A673 (cell line): Measurements from ENCODE around the gene AP4B1. TPM values are rescaled to one million over a fixed set of nuclear protein-coding genes. Genes with fewer than 3 reads are reported as not detected.

Experiments
- BruUV-seq: library from RNA; stranded (reverse); fragments of 400-500 nt; replicated peaks from 2 replicates; lab custom pipeline; 2021; lab: Mats Ljungman, UMichigan
- CTCF ChIA-PET: fragments of 300-600 bp; sonication (Branson Sonifier 250); formaldehyde crosslinking; loops from one replicate; lab custom pipeline; 2022; ENCODE audit warnings: antibody characterized with exemption; lab: Charles Lee
- POLR2A ChIA-PET: fragments of 300-600 bp; sonication (Branson Sonifier 250); formaldehyde crosslinking; loops from one replicate; lab custom pipeline; 2022; ENCODE audit warnings: antibody characterized with exemption; ENCODE audit not compliant: low non-redundant PET; lab: Charles Lee
- DNase-seq: peaks from one replicate; pipeline ENCODE4 v3.0.0-alpha.2; 2015; ENCODE audit warnings: low spot score
- H3K27ac ChIP-seq: fragments of 200-600 bp; sonication (generic); 2 replicates; pipeline ENCODE4 v1.5.1; 2016; ENCODE audit warnings: mixed run types, low read depth, mild to moderate bottlenecking, mixed read lengths, antibody characterized with exemption, low read length; ENCODE audit not compliant: poor library complexity, severe bottlenecking
- H3K27me3 ChIP-seq: fragments of 200-600 bp; sonication (generic); replicated peaks from 2 replicates; pipeline ENCODE4 v1.6.1; 2017; ENCODE audit warnings: mixed run types, low read depth, mild to moderate bottlenecking, mixed read lengths, antibody characterized with exemption, low read length; ENCODE audit not compliant: insufficient read depth, poor library complexity
- H3K36me3 ChIP-seq: fragments of 200-600 bp; sonication (generic); 2 replicates; pipeline ENCODE4 v1.6.1; 2016; ENCODE audit warnings: mixed run types, mild to moderate bottlenecking, mixed read lengths, antibody characterized with exemption, low read length; ENCODE audit not compliant: insufficient read depth, poor library complexity, severe bottlenecking
- H3K4me1 ChIP-seq: fragments of 200-600 bp; sonication (generic); 2 replicates; pipeline ENCODE4 v1.6.1; 2017; ENCODE audit warnings: mixed run types, mild to moderate bottlenecking, mixed read lengths, antibody characterized with exemption, low read length; ENCODE audit not compliant: insufficient read depth, poor library complexity, severe bottlenecking
- H3K4me3 ChIP-seq: fragments of 200-600 bp; sonication (generic); 2 replicates; pipeline ENCODE4 v1.5.1; 2016; ENCODE audit warnings: low read depth, mixed run types, mild to moderate bottlenecking, mixed read lengths, low read length; ENCODE audit not compliant: poor library complexity, severe bottlenecking
- H3K9me3 ChIP-seq: fragments of 200-600 bp; sonication (generic); 2 replicates; pipeline ENCODE4 v1.6.1; 2016; ENCODE audit warnings: mixed run types, low read depth, mild to moderate bottlenecking, mixed read lengths, antibody characterized with exemption, low read length; ENCODE audit not compliant: poor library complexity, severe bottlenecking
- EZH2 ChIP-seq: fragments of 200-600 bp; sonication (generic); IDR thresholded peaks from 2 replicates; pipeline ENCODE4 v1.6.1; 2017; ENCODE audit warnings: borderline replicate concordance, low read depth, mild to moderate bottlenecking, mixed read lengths, antibody characterized with exemption, low read length; ENCODE audit not compliant: poor library complexity, severe bottlenecking
- intact Hi-C: fragments of 100-400 bp; cut with micrococcal nuclease; formaldehyde crosslinking; loops from one replicate; pipeline ENCODE4 v1.10.0; 2022; ENCODE audit not compliant: unreplicated experiment
- total RNA-seq: library from RNA; stranded (reverse); gene quantifications from 2 replicates; pipeline ENCODE4 v1.2.3, GENCODE V29; 2021
- TF ChIP-seq, protein P1 (sequence below): fragments of 300-800, 200-600 bp; sonication (generic); conservative IDR thresholded peaks from 2 replicates; pipeline ENCODE4 v1.5.1; 2017; ENCODE audit warnings: low read depth, mild to moderate bottlenecking, antibody characterized with exemption, low read length, moderate library complexity, mixed read lengths

Gene AP4B1
- total RNA-seq, 1 experiment from 2014 or later = 48.9 TPM

DNA sequence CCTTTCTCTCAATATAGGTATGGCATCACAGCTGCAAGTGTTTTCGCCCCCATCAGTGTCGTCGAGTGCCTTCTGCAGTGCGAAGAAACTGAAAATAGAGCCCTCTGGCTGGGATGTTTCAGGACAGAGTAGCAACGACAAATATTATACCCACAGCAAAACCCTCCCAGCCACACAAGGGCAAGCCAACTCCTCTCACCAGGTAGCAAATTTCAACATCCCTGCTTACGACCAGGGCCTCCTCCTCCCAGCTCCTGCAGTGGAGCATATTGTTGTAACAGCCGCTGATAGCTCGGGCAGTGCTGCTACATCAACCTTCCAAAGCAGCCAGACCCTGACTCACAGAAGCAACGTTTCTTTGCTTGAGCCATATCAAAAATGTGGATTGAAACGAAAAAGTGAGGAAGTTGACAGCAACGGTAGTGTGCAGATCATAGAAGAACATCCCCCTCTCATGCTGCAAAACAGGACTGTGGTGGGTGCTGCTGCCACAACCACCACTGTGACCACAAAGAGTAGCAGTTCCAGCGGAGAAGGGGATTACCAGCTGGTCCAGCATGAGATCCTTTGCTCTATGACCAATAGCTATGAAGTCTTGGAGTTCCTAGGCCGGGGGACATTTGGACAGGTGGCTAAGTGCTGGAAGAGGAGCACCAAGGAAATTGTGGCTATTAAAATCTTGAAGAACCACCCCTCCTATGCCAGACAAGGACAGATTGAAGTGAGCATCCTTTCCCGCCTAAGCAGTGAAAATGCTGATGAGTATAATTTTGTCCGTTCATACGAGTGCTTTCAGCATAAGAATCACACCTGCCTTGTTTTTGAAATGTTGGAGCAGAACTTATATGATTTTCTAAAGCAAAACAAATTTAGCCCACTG lies 36.0 kb upstream of the AP4B1 start:
- intact Hi-C loops = no loop called here
- H3K4me1 ChIP-seq = peaks cover 34% of the 10 kb centered on the region
- TSS peak; percentile 15 for BruUV-seq

GRCh38 chr1:113938192-113938591 lies 33.6 kb upstream of the AP4B1 start:
- TF ChIP-seq, protein P1, sequence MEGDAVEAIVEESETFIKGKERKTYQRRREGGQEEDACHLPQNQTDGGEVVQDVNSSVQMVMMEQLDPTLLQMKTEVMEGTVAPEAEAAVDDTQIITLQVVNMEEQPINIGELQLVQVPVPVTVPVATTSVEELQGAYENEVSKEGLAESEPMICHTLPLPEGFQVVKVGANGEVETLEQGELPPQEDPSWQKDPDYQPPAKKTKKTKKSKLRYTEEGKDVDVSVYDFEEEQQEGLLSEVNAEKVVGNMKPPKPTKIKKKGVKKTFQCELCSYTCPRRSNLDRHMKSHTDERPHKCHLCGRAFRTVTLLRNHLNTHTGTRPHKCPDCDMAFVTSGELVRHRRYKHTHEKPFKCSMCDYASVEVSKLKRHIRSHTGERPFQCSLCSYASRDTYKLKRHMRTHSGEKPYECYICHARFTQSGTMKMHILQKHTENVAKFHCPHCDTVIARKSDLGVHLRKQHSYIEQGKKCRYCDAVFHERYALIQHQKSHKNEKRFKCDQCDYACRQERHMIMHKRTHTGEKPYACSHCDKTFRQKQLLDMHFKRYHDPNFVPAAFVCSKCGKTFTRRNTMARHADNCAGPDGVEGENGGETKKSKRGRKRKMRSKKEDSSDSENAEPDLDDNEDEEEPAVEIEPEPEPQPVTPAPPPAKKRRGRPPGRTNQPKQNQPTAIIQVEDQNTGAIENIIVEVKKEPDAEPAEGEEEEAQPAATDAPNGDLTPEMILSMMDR = no peak
- no peak for TF ChIP-seq EZH2

More for the DNA sequence above, 36.0 kb upstream of the AP4B1 start:
- H3K9me3 ChIP-seq = peaks cover 10% of the 10 kb centered on the region
- ChIA-PET POLR2A (interaction anchor here (0.5 to 0.6 kb wide), 2 partner anchors 39 to 275 kb away, joined by 3 to 8 read pairs; partner anchors contain the start of gene OLFML3), CTCF (no interaction called here)
- H3K4me3 ChIP-seq = no peak overlapping the region
- no peaks in the 10 kb centered on the region for H3K27me3 ChIP-seq
- DNase-seq = no peak
- H3K27ac ChIP-seq = no peak overlapping the region
- TF ChIP-seq, protein P1 = no peak
- TF ChIP-seq EZH2 = no peak
- H3K36me3 ChIP-seq = peaks cover 44% of the 10 kb centered on the region

GRCh38 chr1:113937146-113937545 lies 32.5 kb upstream of the AP4B1 start:
- H3K4me3 ChIP-seq = no peak overlapping the region
- POLR2A ChIA-PET = no interaction called here
- no peak for DNase-seq
- H3K27ac ChIP-seq = no peak overlapping the region
- BruUV-seq = no TSS peak
- peaks cover 18% of the 10 kb centered on the region for H3K36me3 ChIP-seq
- TF ChIP-seq EZH2 = no peak
- TF ChIP-seq, protein P1 = no peak
- CTCF ChIA-PET = no interaction called here
- intact Hi-C loops = no loop called here
- peaks cover 41% of the 10 kb centered on the region for H3K4me1 ChIP-seq
- no peaks in the 10 kb centered on the region for H3K27me3 ChIP-seq
- no peaks in the 10 kb centered on the region for H3K9me3 ChIP-seq

More at GRCh38 chr1:113938192-113938591, 33.6 kb upstream of the AP4B1 start:
- intact Hi-C loops = no loop called here
- Histone ChIP-seq H3K27me3 (no peaks in the 10 kb centered on the region), H3K4me3 (no peak overlapping the region), H3K4me1 (peaks cover 37% of the 10 kb centered on the region), H3K36me3 (peaks cover 29% of the 10 kb centered on the region), H3K27ac (peak overlapping the region; percentile 7), H3K9me3 (no peaks in the 10 kb centered on the region)
- DNase-seq = peak; percentile 19
- no TSS peak for BruUV-seq
- ChIA-PET POLR2A (no interaction called here), CTCF (interaction anchor here (0.7 kb wide), 1 partner anchor 19 kb away, joined by 9 read pairs; no protein-coding TSS in a partner anchor)
